K562 (cell line): Measurements from ENCODE around the gene RAPSN. TPM values are rescaled to one million over a fixed set of nuclear protein-coding genes. Genes with fewer than 3 reads are reported as not detected.

Experiments used
- ELF2 ChIP-seq: fragments of 250-450 bp; sonication (Bioruptor Pico); IDR thresholded peaks from 2 replicates; pipeline ENCODE4 v1.5.0; 2021; ENCODE audit warnings: mild to moderate bottlenecking
- ESRRA ChIP-seq: fragments of 450-650 bp; IDR thresholded peaks from 2 replicates; pipeline ENCODE4 v1.6.1; 2014; ENCODE audit warnings: low read depth, mild to moderate bottlenecking, moderate library complexity, borderline replicate concordance
- FIP1L1 ChIP-seq: fragments of 200-400 bp; formaldehyde crosslinking; IDR thresholded peaks from 2 replicates; pipeline ENCODE4 v1.6.1; 2018; ENCODE audit warnings: mild to moderate bottlenecking, low read depth, low read length; ENCODE audit not compliant: poor library complexity, severe bottlenecking
- FOXP1 ChIP-seq: sonication (generic); formaldehyde crosslinking; IDR thresholded peaks from 2 replicates; pipeline ENCODE4 v1.8.0; 2022; ENCODE audit warnings: mild to moderate bottlenecking, missing genetic modification reagents
- MBD1 ChIP-seq: fragments of 250-450 bp; sonication (Bioruptor Pico); IDR thresholded peaks from 2 replicates; pipeline ENCODE4 v1.8.0; 2022; ENCODE audit warnings: inconsistent platforms
- NCOR1 ChIP-seq: fragments of 450-650 bp; IDR thresholded peaks from 2 replicates; pipeline ENCODE4 v1.6.1; 2016; ENCODE audit warnings: mild to moderate bottlenecking, moderate library complexity
- POLR2G ChIP-seq: fragments of 200-400 bp; formaldehyde crosslinking; IDR thresholded peaks from 2 replicates; pipeline ENCODE4 v1.6.1; 2017; ENCODE audit warnings: low read depth, mild to moderate bottlenecking, antibody characterized with exemption, low read length, moderate library complexity
- SIX5 ChIP-seq, 2 experiments: IDR thresholded peaks; 2 replicates each; pipeline ENCODE4 v1.6.1; 2011; ENCODE audit warnings: low read length in 2 of 2, borderline replicate concordance in 1 of 2, low read depth in 1 of 2, mild to moderate bottlenecking in 1 of 2, moderate library complexity in 1 of 2; ENCODE audit not compliant: insufficient read depth in 1 of 2
- STAG1 ChIP-seq: sonication (generic); formaldehyde crosslinking; IDR thresholded peaks from 2 replicates; pipeline ENCODE4 v1.5.0; 2020; ENCODE audit warnings: missing genetic modification reagents, borderline replicate concordance
- ZNF175 ChIP-seq: fragments of 200-800 bp; sonication (Bioruptor generic); IDR thresholded peaks from 2 replicates; pipeline ENCODE4 v1.6.1; 2016; ENCODE audit warnings: low read depth, mild to moderate bottlenecking, missing genetic modification characterization, missing compliant biosample characterization
- ZNF431 ChIP-seq: sonication (generic); formaldehyde crosslinking; IDR thresholded peaks from 2 replicates; pipeline ENCODE4 v1.8.0; 2022; ENCODE audit warnings: mild to moderate bottlenecking, missing genetic modification reagents
- polyA plus RNA-seq, 8 experiments: library from polyadenylated mRNA; depleted of rRNA in 4 of 8; stranded (reverse) in 5 of 8; unstranded in 3 of 8; fragments of >200 nt; fragmentation: Nextera tagmentation in 2 of 8; fragmentation: Illumina TruSeq in 1 of 8; extraction: Ambion mirVana in 2 of 8; extraction: Trizol in 1 of 8; gene quantifications; 2 replicates each; pipeline versions ENCODE4 v1.2.1 to v1.2.3, GENCODE V29; 2011 to 2014; ENCODE audit warnings: inconsistent platforms in 1 of 8, missing spikeins in 1 of 8
- total RNA-seq, 7 experiments: library from RNA; depleted of rRNA in 6 of 7; stranded (reverse); fragments of >200 nt in 6 of 7; fragmentation: Illumina TruSeq in 2 of 7; extraction: Trizol in 2 of 7; gene quantifications; 2 replicates each; pipeline versions ENCODE4 v1.2.1 to v1.2.3, GENCODE V29; 2011 to 2021; ENCODE audit warnings: low replicate concordance in 1 of 7
- TF ChIP-seq, protein P1 (sequence below): sonication (generic); formaldehyde crosslinking; IDR thresholded peaks from 2 replicates; pipeline ENCODE4 v1.8.1; 2023; ENCODE audit warnings: missing genetic modification reagents, mild to moderate bottlenecking, borderline replicate concordance

RAPSN gene
- total and polyA plus RNA-seq, 9 of the 15 experiments (the other 6 are each of a cell fraction or from before 2014, with no cell fraction given) = 0.06 to 0.11 TPM; not detected in 7

- TF ChIP-seq, protein P1, sequence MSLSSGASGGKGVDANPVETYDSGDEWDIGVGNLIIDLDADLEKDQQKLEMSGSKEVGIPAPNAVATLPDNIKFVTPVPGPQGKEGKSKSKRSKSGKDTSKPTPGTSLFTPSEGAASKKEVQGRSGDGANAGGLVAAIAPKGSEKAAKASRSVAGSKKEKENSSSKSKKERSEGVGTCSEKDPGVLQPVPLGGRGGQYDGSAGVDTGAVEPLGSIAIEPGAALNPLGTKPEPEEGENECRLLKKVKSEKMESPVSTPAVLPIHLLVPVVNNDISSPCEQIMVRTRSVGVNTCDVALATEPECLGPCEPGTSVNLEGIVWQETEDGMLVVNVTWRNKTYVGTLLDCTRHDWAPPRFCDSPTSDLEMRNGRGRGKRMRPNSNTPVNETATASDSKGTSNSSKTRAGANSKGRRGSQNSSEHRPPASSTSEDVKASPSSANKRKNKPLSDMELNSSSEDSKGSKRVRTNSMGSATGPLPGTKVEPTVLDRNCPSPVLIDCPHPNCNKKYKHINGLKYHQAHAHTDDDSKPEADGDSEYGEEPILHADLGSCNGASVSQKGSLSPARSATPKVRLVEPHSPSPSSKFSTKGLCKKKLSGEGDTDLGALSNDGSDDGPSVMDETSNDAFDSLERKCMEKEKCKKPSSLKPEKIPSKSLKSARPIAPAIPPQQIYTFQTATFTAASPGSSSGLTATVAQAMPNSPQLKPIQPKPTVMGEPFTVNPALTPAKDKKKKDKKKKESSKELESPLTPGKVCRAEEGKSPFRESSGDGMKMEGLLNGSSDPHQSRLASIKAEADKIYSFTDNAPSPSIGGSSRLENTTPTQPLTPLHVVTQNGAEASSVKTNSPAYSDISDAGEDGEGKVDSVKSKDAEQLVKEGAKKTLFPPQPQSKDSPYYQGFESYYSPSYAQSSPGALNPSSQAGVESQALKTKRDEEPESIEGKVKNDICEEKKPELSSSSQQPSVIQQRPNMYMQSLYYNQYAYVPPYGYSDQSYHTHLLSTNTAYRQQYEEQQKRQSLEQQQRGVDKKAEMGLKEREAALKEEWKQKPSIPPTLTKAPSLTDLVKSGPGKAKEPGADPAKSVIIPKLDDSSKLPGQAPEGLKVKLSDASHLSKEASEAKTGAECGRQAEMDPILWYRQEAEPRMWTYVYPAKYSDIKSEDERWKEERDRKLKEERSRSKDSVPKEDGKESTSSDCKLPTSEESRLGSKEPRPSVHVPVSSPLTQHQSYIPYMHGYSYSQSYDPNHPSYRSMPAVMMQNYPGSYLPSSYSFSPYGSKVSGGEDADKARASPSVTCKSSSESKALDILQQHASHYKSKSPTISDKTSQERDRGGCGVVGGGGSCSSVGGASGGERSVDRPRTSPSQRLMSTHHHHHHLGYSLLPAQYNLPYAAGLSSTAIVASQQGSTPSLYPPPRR (CRISPR knock-in tag) = peak; percentile 96; the same call in 1 of the 2 replicates
- TF ChIP-seq MBD1 (CRISPR knock-in tag) (no peak), FIP1L1 (peak; percentile 96), ELF2 (CRISPR knock-in tag) (peak; percentile 51; the same call in 1 of the 2 replicates), POLR2G (peak; percentile 91), ZNF431 (CRISPR knock-in tag) (peak; percentile 34; the same call in 1 of the 2 replicates), FOXP1 (CRISPR knock-in tag) (peak; percentile 87; the same call in 1 of the 2 replicates), ZNF175 (CRISPR knock-in tag) (peak; percentile 56), STAG1 (CRISPR knock-in tag) (peak; percentile 83; the same call in 1 of the 2 replicates), SIX5 (IDR thresholded peaks at IDR 0.05; ENCODE audit: borderline replicate concordance in 1 of 2, insufficient read depth in 1 of 2, low read depth in 1 of 2, low read length in 2 of 2) (peak; percentile 67 to 72; a peak in 3 of 4 replicates), NCOR1 (no peak), ESRRA (peak; percentile 91)
These were observed 41.0 kb downstream of the RAPSN start, which contains the start of gene SLC39A13 (continued) for GRCh38 chr11:47407746-47408590.
